ENCODE measurements around the gene TSPAN33.
"Not testable (repeated sequence)": the region's sequence is repeated elsewhere in the genome, so short reads cannot be mapped to it uniquely, and the experiment has no call there.

The TSPAN33 gene, protein sequence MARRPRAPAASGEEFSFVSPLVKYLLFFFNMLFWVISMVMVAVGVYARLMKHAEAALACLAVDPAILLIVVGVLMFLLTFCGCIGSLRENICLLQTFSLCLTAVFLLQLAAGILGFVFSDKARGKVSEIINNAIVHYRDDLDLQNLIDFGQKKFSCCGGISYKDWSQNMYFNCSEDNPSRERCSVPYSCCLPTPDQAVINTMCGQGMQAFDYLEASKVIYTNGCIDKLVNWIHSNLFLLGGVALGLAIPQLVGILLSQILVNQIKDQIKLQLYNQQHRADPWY

GRCh38 chr7:129144095-129144833, at the start of gene TSPAN33:
TSS of gene TSPAN33 (plus strand) at chr7:129144707. CDS start at chr7:129144981, 274 bp downstream.
- peak; percentile 3 for DNase-seq (ENCODE audit: low read depth)

DNA sequence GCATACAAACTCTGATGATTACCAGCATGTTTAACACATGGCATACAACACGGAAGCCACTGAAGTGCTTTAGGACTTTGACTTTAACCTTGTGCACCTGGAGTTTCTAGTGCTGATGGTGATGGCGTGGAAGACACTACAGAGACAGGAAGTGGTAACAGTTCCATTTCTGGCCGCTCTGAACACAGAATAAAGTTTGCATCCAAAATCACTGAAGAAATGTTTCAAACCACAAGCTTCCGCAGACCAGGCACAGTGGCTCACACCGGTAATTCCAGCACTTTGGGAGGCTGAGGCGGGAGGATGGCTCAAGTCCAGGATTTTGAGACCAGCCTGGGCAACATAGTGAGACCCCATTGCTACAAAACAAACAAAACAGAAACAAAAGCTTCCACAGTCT, 49.2 kb upstream of the TSPAN33 start:
- DNase-seq (ENCODE audit: low read depth) = no peak

DNA sequence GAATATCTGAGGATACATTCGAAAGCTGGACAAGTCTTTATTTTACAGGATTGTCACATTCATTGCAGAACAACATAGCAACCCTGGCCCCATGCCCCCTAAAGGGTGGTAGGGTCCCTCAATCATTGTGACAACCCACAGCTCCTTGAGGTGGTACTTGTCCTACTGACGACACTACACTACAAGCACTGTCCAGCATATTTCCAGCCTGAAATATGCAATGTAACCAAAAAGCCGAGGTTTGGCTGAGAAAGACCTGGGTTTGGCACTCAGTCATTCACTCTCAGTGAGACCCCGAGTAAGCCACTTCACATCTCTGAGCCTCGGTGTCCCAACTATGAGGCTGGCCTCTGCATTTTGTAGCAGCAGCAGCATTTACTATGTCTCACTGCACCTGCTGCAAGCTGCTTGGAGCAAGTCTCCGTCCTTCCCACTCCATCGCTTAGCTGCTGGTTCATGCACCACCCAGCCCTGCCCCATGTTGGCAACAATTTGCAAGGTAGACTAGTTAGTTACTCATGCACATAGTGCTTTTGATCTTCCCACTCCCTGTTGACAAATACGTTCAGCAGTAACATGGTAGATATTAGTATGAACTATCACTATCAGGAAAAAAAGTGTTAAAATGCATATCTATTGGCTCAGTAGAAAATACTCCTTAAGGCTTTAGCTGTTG, 46.0 kb upstream of the TSPAN33 start:
- DNase-seq (ENCODE audit: low read depth) = no peak

DNA sequence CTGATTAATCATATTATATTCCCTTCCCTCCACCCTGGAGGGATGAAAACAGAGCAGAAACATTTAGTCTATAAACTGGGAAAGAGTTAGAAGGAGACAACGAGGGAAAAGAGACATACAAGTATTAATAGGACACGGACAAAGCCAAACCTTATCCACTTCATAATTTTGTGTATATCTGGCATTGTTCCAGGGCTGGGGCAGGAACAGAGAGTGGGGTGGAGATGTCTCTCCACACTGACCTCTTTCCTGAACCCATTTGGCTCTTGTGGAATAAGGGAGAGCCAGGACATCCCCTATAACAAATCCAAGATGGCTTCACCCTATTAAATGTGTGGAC, 43.7 kb upstream of the TSPAN33 start:
- DNase-seq (ENCODE audit: low read depth) = no peak

DNA sequence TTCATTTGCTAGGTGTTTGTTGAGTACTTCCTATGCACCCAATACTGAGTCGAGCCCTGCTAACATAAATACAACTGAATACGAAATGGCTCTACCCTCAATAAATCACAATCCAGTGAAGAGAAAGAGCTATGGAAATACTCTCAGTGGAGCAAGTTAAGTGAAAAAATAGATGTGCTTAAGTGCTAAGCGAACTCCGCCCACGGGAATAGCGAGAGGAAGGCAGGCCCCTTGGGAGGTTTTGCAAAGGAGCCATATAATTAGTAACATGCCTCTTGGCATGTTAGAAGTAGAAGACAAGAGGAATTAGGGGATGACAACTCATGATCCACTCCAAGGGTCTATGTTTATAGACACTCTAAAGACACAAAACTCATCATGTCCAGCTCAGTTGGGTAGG, 42.8 kb upstream of the TSPAN33 start:
- no peak for DNase-seq (ENCODE audit: low read depth)

GRCh38 chr7:129103561-129104324, 40.8 kb upstream of the TSPAN33 start:
- no peak for DNase-seq (ENCODE audit: low read depth)

DNA sequence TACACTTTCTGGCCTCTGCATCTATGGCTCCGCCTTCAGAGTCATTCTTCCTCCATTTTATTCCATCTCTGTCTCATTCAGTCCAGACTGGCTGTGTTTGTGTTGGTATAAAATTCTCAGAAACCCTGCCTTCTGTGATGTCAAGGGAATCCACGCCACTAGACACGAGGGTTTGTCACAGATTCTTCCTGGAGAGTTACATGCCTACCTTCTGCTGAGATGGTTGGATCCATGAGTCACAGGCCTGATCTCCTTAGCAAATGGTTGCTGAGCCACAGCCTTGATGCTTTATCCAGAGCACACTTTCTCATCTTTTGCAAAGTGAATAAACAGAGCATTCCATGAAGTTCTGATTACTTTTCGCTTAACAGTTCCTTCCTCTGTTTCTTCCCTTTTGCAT, 35.9 kb upstream of the TSPAN33 start:
- no peak for DNase-seq (ENCODE audit: low read depth)

DNA sequence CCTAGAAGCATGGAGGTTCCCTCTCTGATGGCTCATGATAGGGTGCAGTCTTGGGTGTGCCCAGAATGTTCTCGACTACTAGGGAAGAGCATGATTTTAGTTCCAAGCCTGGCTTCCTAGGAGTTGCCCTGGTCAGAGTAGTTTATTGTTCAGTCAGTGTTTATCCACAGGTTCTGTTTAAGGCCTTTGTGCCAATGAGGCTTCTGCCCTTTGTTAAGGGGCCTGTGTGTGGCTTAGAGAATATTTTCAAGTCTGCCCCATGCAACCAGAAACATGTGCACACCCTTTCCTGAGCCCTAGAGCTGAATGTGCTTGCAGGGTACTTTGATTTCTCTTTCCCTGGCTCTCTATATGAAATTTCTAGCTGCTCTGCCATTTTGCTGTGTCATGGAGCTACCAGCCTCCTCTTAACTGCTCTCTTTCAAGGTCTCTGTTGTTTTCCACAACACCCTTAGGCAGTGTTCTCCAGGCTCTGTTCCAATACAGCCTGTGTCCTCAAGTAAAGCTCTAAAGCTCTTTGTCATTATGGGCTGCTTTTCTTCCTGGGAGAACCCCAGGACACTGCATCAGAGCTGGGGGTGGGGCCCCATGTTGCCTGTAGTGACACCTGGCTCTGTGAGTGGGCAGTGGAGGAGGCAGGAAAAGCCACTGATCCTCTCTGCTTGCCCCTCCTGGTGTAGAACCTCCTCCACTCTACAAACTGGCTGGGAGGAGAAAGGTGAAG, 34.1 kb upstream of the TSPAN33 start:
- DNase-seq (ENCODE audit: low read depth) = no peak

- no peak for DNase-seq (ENCODE audit: low read depth)
Measured at GRCh38 chr7:129110982-129111376, 33.5 kb upstream of the TSPAN33 start.

GRCh38 chr7:129115676-129116075, 28.8 kb upstream of the TSPAN33 start:
- DNase-seq (ENCODE audit: low read depth) = no peak

DNA sequence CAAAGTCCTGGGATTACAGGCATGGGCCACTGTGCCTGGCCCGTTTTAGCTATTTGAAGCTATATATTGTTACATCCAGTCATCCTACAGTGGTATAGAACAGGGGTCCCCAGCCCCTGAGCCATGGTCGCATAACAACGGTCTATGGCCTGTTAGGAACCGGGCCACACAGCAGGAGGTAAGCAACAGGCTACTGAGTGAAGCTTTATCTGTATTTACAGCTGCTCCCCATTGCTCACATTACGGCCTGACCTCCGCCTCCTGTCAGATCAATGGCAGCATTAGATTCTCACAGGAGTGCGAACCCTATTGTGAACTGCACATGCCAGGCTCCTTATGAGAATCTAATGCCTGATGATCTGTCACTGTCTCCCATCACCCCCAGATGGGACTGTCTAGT, 26.3 kb upstream of the TSPAN33 start:
- DNase-seq (ENCODE audit: low read depth) = no peak

- DNase-seq (ENCODE audit: low read depth) = no peak
Measured at GRCh38 chr7:129118976-129119375, 25.5 kb upstream of the TSPAN33 start.

DNA sequence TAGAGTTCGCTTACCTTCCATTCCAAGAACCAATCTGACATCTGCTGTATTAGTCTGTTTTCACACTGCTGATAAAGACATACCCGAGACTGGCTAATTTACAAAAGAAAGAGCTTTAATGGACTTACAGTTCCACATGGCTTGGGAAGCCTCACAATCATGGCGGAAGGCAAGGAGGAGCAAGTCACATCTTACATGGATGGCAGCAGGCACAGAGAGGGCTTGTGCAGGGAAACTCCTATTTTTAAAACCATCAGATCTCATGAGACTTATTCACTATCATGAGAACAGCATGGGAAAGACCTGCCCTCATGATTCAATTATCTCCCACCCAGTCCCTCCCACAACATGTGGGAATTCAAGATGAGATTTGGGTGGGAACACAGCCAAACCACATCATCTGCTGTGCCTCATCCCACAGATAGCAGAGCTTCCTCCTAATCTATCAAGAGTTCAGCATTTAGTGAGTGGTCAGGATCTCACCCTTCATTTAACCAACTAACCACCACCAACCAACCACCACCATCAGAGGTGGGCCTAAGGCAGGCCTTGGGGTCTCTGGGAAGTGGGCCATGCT, 22.9 kb upstream of the TSPAN33 start:
- not testable (repeated sequence) for DNase-seq (ENCODE audit: low read depth)

DNA sequence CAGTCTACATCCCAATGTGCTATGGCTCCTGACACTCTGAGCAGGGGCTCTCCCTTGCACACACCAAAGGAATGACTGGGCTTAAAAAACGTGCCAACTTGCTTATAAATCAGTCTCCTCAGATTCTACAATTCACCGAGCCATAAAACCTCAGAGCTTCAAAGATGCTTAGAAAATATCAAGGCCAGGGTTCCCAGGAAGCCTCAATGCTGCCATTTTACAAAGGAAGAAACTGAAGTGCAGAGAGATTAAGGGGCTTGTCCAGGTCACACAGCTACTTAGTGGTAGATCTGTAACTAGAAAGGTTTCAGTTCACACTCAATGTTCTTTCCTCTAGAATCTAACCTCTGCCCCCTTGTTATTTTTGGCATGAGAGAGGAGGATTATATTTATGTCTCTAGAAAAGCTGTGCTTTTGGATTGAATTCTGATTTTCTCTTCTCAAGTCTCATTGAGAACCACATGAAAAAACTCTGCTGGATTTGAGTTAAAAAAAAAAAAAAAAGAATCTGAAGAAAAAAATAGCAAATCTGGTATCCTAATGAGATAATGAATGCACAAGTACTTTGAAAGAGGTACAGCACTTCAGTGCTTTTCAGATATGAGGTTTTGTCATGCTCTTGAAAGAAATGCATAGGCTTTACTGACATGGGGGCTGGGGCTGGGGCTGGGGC, 22.3 kb upstream of the TSPAN33 start:
- no peak for DNase-seq (ENCODE audit: low read depth)

DNA sequence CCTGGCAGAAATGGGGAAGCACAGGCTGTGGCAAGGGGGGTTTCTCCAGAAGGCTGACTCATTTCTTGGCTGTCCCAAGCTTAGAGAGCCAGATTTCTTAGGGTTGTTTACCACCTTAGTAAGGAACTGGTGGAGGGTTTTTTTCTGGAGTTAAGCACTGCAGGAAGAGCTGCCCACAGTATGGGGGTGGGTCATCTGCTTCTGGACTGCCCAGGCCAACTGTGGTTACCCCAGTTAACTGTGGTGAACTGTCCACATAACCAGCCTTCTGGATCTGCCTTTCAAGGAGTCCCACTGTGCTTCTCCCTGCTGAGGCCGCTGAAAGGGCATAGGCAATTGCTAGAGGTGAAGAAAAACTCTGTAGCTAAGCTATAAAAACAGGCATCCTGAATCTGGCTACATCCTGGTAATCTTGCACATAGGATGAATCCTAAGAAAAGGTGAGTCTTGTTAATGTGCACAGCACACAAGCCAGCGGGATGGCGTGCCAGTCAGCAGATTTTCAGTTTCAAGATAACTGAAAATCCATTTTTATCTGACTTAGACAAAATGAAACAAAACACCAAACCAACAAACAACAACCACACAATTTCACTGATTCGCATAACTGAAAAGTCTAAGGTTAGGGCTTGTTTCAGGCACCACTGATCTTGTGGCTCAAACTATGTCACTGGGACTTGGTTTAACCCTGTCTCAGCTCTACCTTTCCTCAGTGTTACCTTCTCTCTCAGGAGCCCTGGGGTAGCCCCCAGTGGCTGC, 21.6 kb upstream of the TSPAN33 start:
- DNase-seq (ENCODE audit: low read depth) = no peak

- DNase-seq (ENCODE audit: low read depth) = no peak
Measured at GRCh38 chr7:129123510-129123857, 21.0 kb upstream of the TSPAN33 start.

- DNase-seq (ENCODE audit: low read depth) = no peak
Measured at GRCh38 chr7:129126314-129126713, 18.2 kb upstream of the TSPAN33 start.

- DNase-seq (ENCODE audit: low read depth) = no peak
Measured at GRCh38 chr7:129127154-129127553, 17.4 kb upstream of the TSPAN33 start.

- DNase-seq (ENCODE audit: low read depth) = no peak
Measured at GRCh38 chr7:129127601-129128000, 16.9 kb upstream of the TSPAN33 start.

DNA sequence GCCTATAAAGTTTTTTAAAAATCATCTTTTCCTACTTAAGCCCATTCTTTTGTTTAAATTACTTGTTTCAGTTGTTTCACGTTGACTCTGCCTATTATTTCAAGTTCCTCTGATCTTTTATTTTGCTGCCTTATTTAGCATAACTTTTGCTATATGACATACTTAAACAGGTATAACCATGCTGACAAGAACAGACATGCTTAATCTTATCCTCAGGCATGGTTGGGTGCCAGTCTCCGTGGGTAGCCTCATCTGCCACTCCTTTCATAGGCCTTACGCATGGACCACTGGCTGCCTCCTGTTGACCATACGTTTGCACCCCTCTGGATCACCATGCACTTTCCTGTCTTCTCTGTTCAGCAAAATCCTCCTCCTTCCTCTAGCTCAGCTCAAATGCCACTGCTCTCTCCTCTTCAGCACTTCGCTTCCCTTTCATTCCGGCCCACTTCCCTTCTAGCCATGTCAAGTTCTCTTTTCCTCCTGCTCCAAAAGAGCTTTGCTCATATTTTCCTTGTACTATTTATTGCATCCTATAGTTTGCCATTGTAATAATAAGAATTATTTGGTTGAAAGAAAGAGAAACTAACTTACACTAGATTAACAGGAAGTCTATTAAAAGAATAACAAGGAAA, 10.0 kb upstream of the TSPAN33 start:
- DNase-seq (ENCODE audit: low read depth) = no peak

All from GM04503 (cell line).